Thyroid gland (tissue), 4 donors: Measurements from ENCODE around the gene MSL2.

Experiments used
- POLR2A ChIP-seq, 2 donors: fragments of 450-650 bp; IDR thresholded peaks; one replicate each; pipeline ENCODE4 v1.6.1; 2017; ENCODE audit warnings: antibody characterized with exemption in 2 of 2, mild to moderate bottlenecking in 2 of 2, moderate library complexity in 1 of 2
- TF ChIP-seq, protein P1 (sequence below), 6 experiments: fragments of 200-600 bp in 3 of 6; fragments of 450-650 bp in 3 of 6; sonication (generic) in 3 of 6; IDR thresholded peaks; one replicate each; pipeline ENCODE4 v1.5.1; 2016 to 2019; ENCODE audit warnings: antibody characterized with exemption in 6 of 6, mild to moderate bottlenecking in 2 of 6, inconsistent platforms in 1 of 6, moderate library complexity in 1 of 6

- TF ChIP-seq, protein P1, sequence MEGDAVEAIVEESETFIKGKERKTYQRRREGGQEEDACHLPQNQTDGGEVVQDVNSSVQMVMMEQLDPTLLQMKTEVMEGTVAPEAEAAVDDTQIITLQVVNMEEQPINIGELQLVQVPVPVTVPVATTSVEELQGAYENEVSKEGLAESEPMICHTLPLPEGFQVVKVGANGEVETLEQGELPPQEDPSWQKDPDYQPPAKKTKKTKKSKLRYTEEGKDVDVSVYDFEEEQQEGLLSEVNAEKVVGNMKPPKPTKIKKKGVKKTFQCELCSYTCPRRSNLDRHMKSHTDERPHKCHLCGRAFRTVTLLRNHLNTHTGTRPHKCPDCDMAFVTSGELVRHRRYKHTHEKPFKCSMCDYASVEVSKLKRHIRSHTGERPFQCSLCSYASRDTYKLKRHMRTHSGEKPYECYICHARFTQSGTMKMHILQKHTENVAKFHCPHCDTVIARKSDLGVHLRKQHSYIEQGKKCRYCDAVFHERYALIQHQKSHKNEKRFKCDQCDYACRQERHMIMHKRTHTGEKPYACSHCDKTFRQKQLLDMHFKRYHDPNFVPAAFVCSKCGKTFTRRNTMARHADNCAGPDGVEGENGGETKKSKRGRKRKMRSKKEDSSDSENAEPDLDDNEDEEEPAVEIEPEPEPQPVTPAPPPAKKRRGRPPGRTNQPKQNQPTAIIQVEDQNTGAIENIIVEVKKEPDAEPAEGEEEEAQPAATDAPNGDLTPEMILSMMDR (IDR thresholded peaks at IDR 0.05) = no peak
- TF ChIP-seq POLR2A (IDR thresholded peaks at IDR 0.05) = no peak
Observed at GRCh38 chr3:136141891-136142290, 54.2 kb downstream of the MSL2 start.
